ENCODE data around the gene C1orf116. TPM values are rescaled to one million over a fixed set of nuclear protein-coding genes. Genes with fewer than 3 reads are reported as not detected.

Gene C1orf116
- polyA plus RNA-seq, 3 donors, result 0.03 to 0.04 TPM; not detected in 1

GRCh38 chr1:207031016-207031415 is 1.5 kb downstream of the C1orf116 start:
- Histone ChIP-seq H3K36me3 (replicated peaks in 1 of 2; ENCODE audit: control insufficient read depth in 1 of 2, insufficient read depth in 2 of 2, low read length in 2 of 2) (no peaks in the 10 kb centered on the region), H3K27ac (ENCODE audit: low read depth in 1 of 2, low read length in 2 of 2) (no peak overlapping the region), H3K9ac (ENCODE audit: insufficient read depth, low read length, poor library complexity, severe bottlenecking) (no peak overlapping the region), H3K4me1 (ENCODE audit: control insufficient read depth in 1 of 2, insufficient read depth in 2 of 2, low read length in 2 of 2) (no peaks in the 10 kb centered on the region), H2AFZ (ENCODE audit: insufficient read depth, low read depth, low read length, poor library complexity, severe bottlenecking) (no peak overlapping the region), H4K20me1 (ENCODE audit: insufficient read depth, low read length) (no peaks in the 10 kb centered on the region), H3K4me2 (replicated peaks; ENCODE audit: extremely low read depth, low read length, poor library complexity, severe bottlenecking) (no peak overlapping the region), H3K79me2 (ENCODE audit: insufficient read depth, low read length) (no peaks in the 10 kb centered on the region), H3K27me3 (ENCODE audit: control insufficient read depth in 2 of 2, insufficient read depth in 2 of 2, low read length in 2 of 2) (no peaks in the 10 kb centered on the region), H3K9me3 (replicated peaks in 1 of 2; ENCODE audit: control insufficient read depth in 1 of 2, insufficient read depth in 1 of 2, low read length in 2 of 2) (no peaks in the 10 kb centered on the region), H3K4me3 (replicated peaks in 1 of 3; ENCODE audit: low read depth in 2 of 3, low read length in 3 of 3) (no peak overlapping the region)
- no CpG with 5 or more reads among the region's 1 CpG for WGBS (ENCODE audit: insufficient coverage)
- Mint-ChIP-seq H3K9me3 (no peaks in the 10 kb centered on the region), H3K36me3 (no peaks in the 10 kb centered on the region), H3K4me3 (no peak overlapping the region), H3K4me1 (peaks cover 7% of the 10 kb centered on the region), H3K27ac (no peak overlapping the region), H3K27me3 (ENCODE audit: low read depth in 3 of 3) (peaks cover 7 to 11% (median 8%) of the 10 kb centered on the region in 3 donors)
- intact Hi-C loops (cut with micrococcal nuclease), result no loop called here
- TF ChIP-seq CTCF (IDR thresholded peaks at IDR 0.05), result no peak
- DNase-seq, result no peak

- Mint-ChIP-seq H3K27me3 (ENCODE audit: low read depth in 3 of 3) (peaks cover 7 to 11% (median 8%) of the 10 kb centered on the region in 3 donors), H3K9me3 (no peaks in the 10 kb centered on the region), H3K36me3 (no peaks in the 10 kb centered on the region), H3K27ac (no peak overlapping the region), H3K4me3 (no peak overlapping the region), H3K4me1 (peaks cover 9% of the 10 kb centered on the region)
- no peaks in the 10 kb centered on the region for H3K9me3 ChIP-seq (replicated peaks in 1 of 2; ENCODE audit: control insufficient read depth in 1 of 2, insufficient read depth in 1 of 2, low read length in 2 of 2)
- no peak overlapping the region for H3K4me2 ChIP-seq (replicated peaks; ENCODE audit: extremely low read depth, low read length, poor library complexity, severe bottlenecking)
- H3K9ac ChIP-seq (ENCODE audit: insufficient read depth, low read length, poor library complexity, severe bottlenecking), result no peak overlapping the region
- intact Hi-C loops (cut with micrococcal nuclease), result no loop called here
- TF ChIP-seq CTCF (IDR thresholded peaks at IDR 0.05), result no peak
- no peak for DNase-seq
- H3K36me3 ChIP-seq (replicated peaks in 1 of 2; ENCODE audit: control insufficient read depth in 1 of 2, insufficient read depth in 2 of 2, low read length in 2 of 2), result no peaks in the 10 kb centered on the region
- H3K79me2 ChIP-seq (ENCODE audit: insufficient read depth, low read length), result no peaks in the 10 kb centered on the region
- no peaks in the 10 kb centered on the region for H3K27me3 ChIP-seq (ENCODE audit: control insufficient read depth in 2 of 2, insufficient read depth in 2 of 2, low read length in 2 of 2)
- no peak overlapping the region for H3K4me3 ChIP-seq (replicated peaks in 1 of 3; ENCODE audit: low read depth in 2 of 3, low read length in 3 of 3)
- H2AFZ ChIP-seq (ENCODE audit: insufficient read depth, low read depth, low read length, poor library complexity, severe bottlenecking), result no peak overlapping the region
- H4K20me1 ChIP-seq (ENCODE audit: insufficient read depth, low read length), result no peaks in the 10 kb centered on the region
- no peaks in the 10 kb centered on the region for H3K4me1 ChIP-seq (ENCODE audit: control insufficient read depth in 1 of 2, insufficient read depth in 2 of 2, low read length in 2 of 2)
- no peak overlapping the region for H3K27ac ChIP-seq (ENCODE audit: low read depth in 1 of 2, low read length in 2 of 2)
- 100% methylated on average over 1 of the region's 5 CpGs for WGBS (ENCODE audit: insufficient coverage)
These were observed 2.0 kb downstream of the C1orf116 start for GRCh38 chr1:207030522-207031009.
